GM06990 (cell line): ENCODE data around the gene RPS15A.

ENCODE experiments used
- DNase-seq: peaks from one replicate; pipeline ENCODE4 v3.0.0-alpha.2; 2011; ENCODE audit not compliant: insufficient read length; ENCODE audit errors: extremely low read depth
- H3K27me3 ChIP-seq: replicated peaks from 2 replicates; pipeline ENCODE4 v1.6.0; 2011; ENCODE audit warnings: low read length; ENCODE audit not compliant: control insufficient read depth, insufficient read depth
- H3K36me3 ChIP-seq: 2 replicates; pipeline ENCODE4 v1.5.1; 2011; ENCODE audit warnings: low read length; ENCODE audit not compliant: control insufficient read depth, insufficient read depth
- H3K4me3 ChIP-seq: replicated peaks from 2 replicates; pipeline ENCODE4 v1.5.1; 2011; ENCODE audit warnings: low read depth, mild to moderate bottlenecking, control low read depth, low read length
- CTCF ChIP-seq: IDR thresholded peaks from 2 replicates; pipeline ENCODE4 v1.5.1; 2011; ENCODE audit warnings: low read length, control low read depth, mild to moderate bottlenecking, inconsistent platforms; ENCODE audit not compliant: insufficient read depth, poor library complexity, severe bottlenecking

The RPS15A gene

GRCh38 chr16:18832613-18833012, 42.5 kb upstream of the RPS15A start:
- Histone ChIP-seq H3K27me3 (no peaks in the 10 kb centered on the region), H3K4me3 (no peak overlapping the region), H3K36me3 (peaks cover 30% of the 10 kb centered on the region)
- DNase-seq, result no peak
- TF ChIP-seq CTCF, result no peak

- TF ChIP-seq CTCF, result no peak
- Histone ChIP-seq H3K4me3 (no peak overlapping the region), H3K36me3 (peaks cover 24% of the 10 kb centered on the region), H3K27me3 (no peaks in the 10 kb centered on the region)
- DNase-seq, result no peak
Measured at GRCh38 chr16:18832006-18832405, 41.9 kb upstream of the RPS15A start.

- peaks cover 8% of the 10 kb centered on the region for H3K36me3 ChIP-seq
- no peak overlapping the region for H3K4me3 ChIP-seq
- TF ChIP-seq CTCF, result no peak
- no peaks in the 10 kb centered on the region for H3K27me3 ChIP-seq
- no peak for DNase-seq
Measured at GRCh38 chr16:18829251-18829650, 39.1 kb upstream of the RPS15A start.

- no peak for TF ChIP-seq CTCF
- H3K4me3 ChIP-seq, result no peak overlapping the region
- no peak for DNase-seq
- no peaks in the 10 kb centered on the region for H3K27me3 ChIP-seq
- peaks cover 7% of the 10 kb centered on the region for H3K36me3 ChIP-seq
Measured at GRCh38 chr16:18827890-18828289, 37.8 kb upstream of the RPS15A start.

- Histone ChIP-seq H3K36me3 (peaks cover 14% of the 10 kb centered on the region), H3K27me3 (no peaks in the 10 kb centered on the region), H3K4me3 (no peak overlapping the region)
- DNase-seq, result no peak
- no peak for TF ChIP-seq CTCF
Measured at GRCh38 chr16:18816286-18816685, 26.2 kb upstream of the RPS15A start.

GRCh38 chr16:18811925-18812324, 21.8 kb upstream of the RPS15A start:
- Histone ChIP-seq H3K36me3 (peaks cover 15% of the 10 kb centered on the region), H3K27me3 (no peaks in the 10 kb centered on the region), H3K4me3 (no peak overlapping the region)
- no peak for TF ChIP-seq CTCF
- no peak for DNase-seq
